ENCODE results near the gene SERPINA1.

Gene SERPINA1

GRCh38 chr14:94397289-94398181 is 9.1 kb upstream of the SERPINA1 start:
- DNase-seq = no peak

GRCh38 chr14:94396628-94397225 is 8.3 kb upstream of the SERPINA1 start:
- DNase-seq = no peak

- DNase-seq = no peak
Measured at GRCh38 chr14:94395888-94396574, 7.6 kb upstream of the SERPINA1 start.

GRCh38 chr14:94395282-94395887 is 7.0 kb upstream of the SERPINA1 start:
- no peak for DNase-seq

- DNase-seq = no peak
Measured at GRCh38 chr14:94394581-94395207, 6.3 kb upstream of the SERPINA1 start.

- no peak for DNase-seq
Measured at GRCh38 chr14:94394025-94394493, 5.7 kb upstream of the SERPINA1 start.

GRCh38 chr14:94393474-94393873 is 5.1 kb upstream of the SERPINA1 start:
- DNase-seq = no peak

- DNase-seq = no peak
Measured at GRCh38 chr14:94392510-94392935, 4.1 kb upstream of the SERPINA1 start.

- no peak for DNase-seq
Measured at GRCh38 chr14:94391281-94391975, 3.0 kb upstream of the SERPINA1 start.

- DNase-seq = no peak
Measured at GRCh38 chr14:94390372-94391086, 2.1 kb upstream of the SERPINA1 start.

GRCh38 chr14:94389731-94390371 is 1.4 kb upstream of the SERPINA1 start:
- DNase-seq = no peak

- no peak for DNase-seq
Measured at GRCh38 chr14:94389104-94389469, 685 bp upstream of the SERPINA1 start.

- DNase-seq = no peak
Measured at GRCh38 chr14:94388027-94388383, 397 bp downstream of the SERPINA1 start.

GRCh38 chr14:94387051-94388026 is 1.1 kb downstream of the SERPINA1 start:
- no peak for DNase-seq

GRCh38 chr14:94386085-94387031 is 2.0 kb downstream of the SERPINA1 start:
- DNase-seq = no peak

GRCh38 chr14:94385553-94386057 is 2.8 kb downstream of the SERPINA1 start:
- no peak for DNase-seq

GRCh38 chr14:94384342-94384741 is 4.1 kb downstream of the SERPINA1 start:
- no peak for DNase-seq

GRCh38 chr14:94383777-94384176 is 4.6 kb downstream of the SERPINA1 start:
- DNase-seq = no peak
